K562 (cell line): Measurements from ENCODE around the gene IL37. TPM values are rescaled to one million over a fixed set of nuclear protein-coding genes. Genes with fewer than 3 reads are reported as not detected.

Experiments used
- ASH1L ChIP-seq: fragments of 450-650 bp; IDR thresholded peaks from 2 replicates; pipeline ENCODE4 v1.6.1; 2018; ENCODE audit warnings: borderline replicate concordance, mild to moderate bottlenecking, low read depth; ENCODE audit not compliant: partially characterized antibody
- ATF3 ChIP-seq, 2 experiments: fragments of 450-650 bp in 1 of 2; sonication (generic) in 1 of 2; formaldehyde crosslinking in 1 of 2; IDR thresholded peaks in 1 of 2; conservative IDR thresholded peaks in 1 of 2; 2 replicates each; pipeline versions ENCODE4 v1.6.1 to v1.8.1; 2016 to 2023; ENCODE audit warnings: mild to moderate bottlenecking in 2 of 2, moderate library complexity in 2 of 2, inconsistent platforms in 1 of 2, missing genetic modification reagents in 1 of 2
- CTCFL ChIP-seq: IDR thresholded peaks from 2 replicates; pipeline ENCODE4 v1.6.1; 2011; ENCODE audit warnings: borderline replicate concordance, low read depth, mild to moderate bottlenecking, moderate library complexity, low read length; ENCODE audit not compliant: insufficient read depth, poor library complexity, severe bottlenecking
- FIP1L1 ChIP-seq: fragments of 200-400 bp; formaldehyde crosslinking; IDR thresholded peaks from 2 replicates; pipeline ENCODE4 v1.6.1; 2018; ENCODE audit warnings: mild to moderate bottlenecking, low read depth, low read length; ENCODE audit not compliant: poor library complexity, severe bottlenecking
- GABPA ChIP-seq: fragments of 200-800 bp; sonication (Bioruptor generic); conservative IDR thresholded peaks from 2 replicates; pipeline ENCODE4 v1.6.1; 2016; ENCODE audit warnings: low read depth, missing genetic modification characterization, missing compliant biosample characterization
- MAFG ChIP-seq: fragments of 450-650 bp; conservative IDR thresholded peaks from 2 replicates; pipeline ENCODE4 v1.6.1; 2016; ENCODE audit warnings: missing genetic modification characterization, missing compliant biosample characterization
- TAF7 ChIP-seq: fragments of 450-650 bp; IDR thresholded peaks from 2 replicates; pipeline ENCODE4 v1.6.1; 2016; ENCODE audit warnings: missing genetic modification characterization, missing compliant biosample characterization
- ZNF121 ChIP-seq: sonication (generic); formaldehyde crosslinking; conservative IDR thresholded peaks from 2 replicates; pipeline ENCODE4 v1.8.0; 2022; ENCODE audit warnings: missing genetic modification reagents
- ZNF316 ChIP-seq: fragments of 450-650 bp; IDR thresholded peaks from 2 replicates; pipeline ENCODE4 v1.6.1; 2016
- polyA plus RNA-seq, 8 experiments: library from polyadenylated mRNA; depleted of rRNA in 4 of 8; stranded (reverse) in 5 of 8; unstranded in 3 of 8; fragments of >200 nt; fragmentation: Nextera tagmentation in 2 of 8; fragmentation: Illumina TruSeq in 1 of 8; extraction: Ambion mirVana in 2 of 8; extraction: Trizol in 1 of 8; gene quantifications; 2 replicates each; pipeline versions ENCODE4 v1.2.1 to v1.2.3, GENCODE V29; 2011 to 2014; ENCODE audit warnings: inconsistent platforms in 1 of 8, missing spikeins in 1 of 8
- total RNA-seq, 7 experiments: library from RNA; depleted of rRNA in 6 of 7; stranded (reverse); fragments of >200 nt in 6 of 7; fragmentation: Illumina TruSeq in 2 of 7; extraction: Trizol in 2 of 7; gene quantifications; 2 replicates each; pipeline versions ENCODE4 v1.2.1 to v1.2.3, GENCODE V29; 2011 to 2021; ENCODE audit warnings: low replicate concordance in 1 of 7
- TF ChIP-seq, protein P1 (sequence below): sonication (generic); formaldehyde crosslinking; IDR thresholded peaks from 2 replicates; pipeline ENCODE4 v1.8.0; 2023; ENCODE audit warnings: mild to moderate bottlenecking, missing genetic modification reagents

IL37 gene
- total and polyA plus RNA-seq, 9 of the 15 experiments (the other 6 are each of a cell fraction or from before 2014, with no cell fraction given): not detected

DNA sequence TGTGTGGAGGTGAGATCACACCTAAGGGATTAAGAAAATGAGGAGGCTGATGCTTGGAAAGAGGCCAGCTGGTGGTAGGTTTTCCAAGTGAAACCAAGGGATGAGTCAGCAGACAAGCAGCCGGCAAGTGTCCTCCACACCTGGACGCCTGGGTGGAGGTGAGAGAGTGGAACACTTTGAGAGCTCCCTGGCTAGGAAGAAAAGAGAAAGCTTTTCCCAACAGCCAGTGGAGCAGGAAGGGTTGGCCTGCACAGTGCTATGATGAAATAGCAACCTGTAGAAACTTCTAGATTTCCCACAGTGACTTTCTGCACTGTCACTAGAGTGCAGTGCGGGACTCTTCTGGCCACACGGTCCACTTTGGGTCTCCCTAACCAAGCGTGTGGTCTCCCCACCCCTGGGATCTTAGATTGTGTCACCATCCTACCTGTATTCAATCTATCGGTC, 19.6 kb upstream of the IL37 start (continued):
- TF ChIP-seq, protein P1, sequence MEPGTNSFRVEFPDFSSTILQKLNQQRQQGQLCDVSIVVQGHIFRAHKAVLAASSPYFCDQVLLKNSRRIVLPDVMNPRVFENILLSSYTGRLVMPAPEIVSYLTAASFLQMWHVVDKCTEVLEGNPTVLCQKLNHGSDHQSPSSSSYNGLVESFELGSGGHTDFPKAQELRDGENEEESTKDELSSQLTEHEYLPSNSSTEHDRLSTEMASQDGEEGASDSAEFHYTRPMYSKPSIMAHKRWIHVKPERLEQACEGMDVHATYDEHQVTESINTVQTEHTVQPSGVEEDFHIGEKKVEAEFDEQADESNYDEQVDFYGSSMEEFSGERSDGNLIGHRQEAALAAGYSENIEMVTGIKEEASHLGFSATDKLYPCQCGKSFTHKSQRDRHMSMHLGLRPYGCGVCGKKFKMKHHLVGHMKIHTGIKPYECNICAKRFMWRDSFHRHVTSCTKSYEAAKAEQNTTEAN (CRISPR knock-in tag): no peak
- TF ChIP-seq ZNF316 (peak; percentile 36), ASH1L (no peak), CTCFL (no peak), TAF7 (no peak), GABPA (tag) (no peak), FIP1L1 (no peak), ZNF121 (CRISPR knock-in tag) (no peak), ATF3 (IDR thresholded peaks at IDR 0.05) (peak; percentile 46; the same call in 1 of the 2 replicates), ATF3 (CRISPR knock-in tag; conservative IDR thresholded peaks at IDR 0.05) (no peak), MAFG (tag) (peak; percentile 33; the same call in 1 of the 2 replicates)
